DOHH2 (cell line): ENCODE results near the gene MYO5A.

Experiments
- H3F3A ChIP-seq: fragments of 200-600 bp; sonication (generic), shearing (Covaris generic); 2 replicates; pipeline ENCODE4 v1.6.0; 2016; ENCODE audit warnings: antibody characterized with exemption, mild to moderate bottlenecking; ENCODE audit not compliant: control insufficient read depth, insufficient read depth
- H3K27ac ChIP-seq: fragments of 200-600 bp; sonication (generic); 2 replicates; pipeline ENCODE4 v1.5.1; 2014; ENCODE audit warnings: low read depth, mild to moderate bottlenecking, low read length, moderate library complexity
- H3K27me3 ChIP-seq: fragments of 200-600 bp; sonication (generic); 2 replicates; pipeline ENCODE4 v1.6.1; 2014; ENCODE audit warnings: mild to moderate bottlenecking, low read length, mixed read lengths; ENCODE audit not compliant: control insufficient read depth
- H3K36me3 ChIP-seq: fragments of 200-600 bp; sonication (generic); 2 replicates; pipeline ENCODE4 v1.6.1; 2014; ENCODE audit warnings: mild to moderate bottlenecking, low read length, moderate library complexity, mixed read lengths; ENCODE audit not compliant: control insufficient read depth
- H3K4me1 ChIP-seq: fragments of 200-600 bp; sonication (generic); 2 replicates; pipeline ENCODE4 v1.6.1; 2014; ENCODE audit warnings: mild to moderate bottlenecking, low read length, mixed read lengths; ENCODE audit not compliant: control insufficient read depth
- H3K4me2 ChIP-seq: fragments of 200-600 bp; sonication (generic); 2 replicates; pipeline ENCODE4 v1.6.0; 2014; ENCODE audit warnings: mild to moderate bottlenecking, low read length, moderate library complexity
- H3K4me3 ChIP-seq: fragments of 200-600 bp; sonication (generic); 2 replicates; pipeline ENCODE4 v1.5.1; 2014; ENCODE audit warnings: mild to moderate bottlenecking, low read length, mixed read lengths
- H3K79me2 ChIP-seq: fragments of 200-600 bp; sonication (generic); 2 replicates; pipeline ENCODE4 v1.6.1; 2014; ENCODE audit warnings: mild to moderate bottlenecking, low read length, mixed read lengths; ENCODE audit not compliant: control insufficient read depth
- H3K9me2 ChIP-seq: fragments of 200-600 bp; sonication (generic); replicated peaks from 2 replicates; pipeline ENCODE4 v1.6.1; 2014; ENCODE audit warnings: mild to moderate bottlenecking, low read length, mixed read lengths; ENCODE audit not compliant: control insufficient read depth
- H3K9me3 ChIP-seq: fragments of 200-600 bp; sonication (generic); 2 replicates; pipeline ENCODE4 v1.6.1; 2014; ENCODE audit warnings: antibody characterized with exemption, low read length, mixed read lengths; ENCODE audit not compliant: control insufficient read depth, insufficient read depth
- H4K20me1 ChIP-seq: fragments of 200-600 bp; sonication (generic); 2 replicates; pipeline ENCODE4 v1.6.0; 2014; ENCODE audit warnings: low read depth, mild to moderate bottlenecking, antibody characterized with exemption, low read length, moderate library complexity; ENCODE audit not compliant: control insufficient read depth, insufficient read depth
- EZH2phosphoT487 ChIP-seq: fragments of 200-600 bp; sonication (generic); IDR thresholded peaks from 2 replicates; pipeline ENCODE4 v1.6.1; 2017; ENCODE audit warnings: borderline replicate concordance, mild to moderate bottlenecking, antibody characterized with exemption, low read length, moderate library complexity, mixed read lengths
- TF ChIP-seq, protein P1 (sequence below): fragments of 200-600 bp; sonication (generic); IDR thresholded peaks from one replicate; pipeline ENCODE4 v1.5.1; 2014; ENCODE audit warnings: antibody characterized with exemption, mild to moderate bottlenecking, low read depth, low read length; ENCODE audit not compliant: poor library complexity, severe bottlenecking

Gene MYO5A

DNA sequence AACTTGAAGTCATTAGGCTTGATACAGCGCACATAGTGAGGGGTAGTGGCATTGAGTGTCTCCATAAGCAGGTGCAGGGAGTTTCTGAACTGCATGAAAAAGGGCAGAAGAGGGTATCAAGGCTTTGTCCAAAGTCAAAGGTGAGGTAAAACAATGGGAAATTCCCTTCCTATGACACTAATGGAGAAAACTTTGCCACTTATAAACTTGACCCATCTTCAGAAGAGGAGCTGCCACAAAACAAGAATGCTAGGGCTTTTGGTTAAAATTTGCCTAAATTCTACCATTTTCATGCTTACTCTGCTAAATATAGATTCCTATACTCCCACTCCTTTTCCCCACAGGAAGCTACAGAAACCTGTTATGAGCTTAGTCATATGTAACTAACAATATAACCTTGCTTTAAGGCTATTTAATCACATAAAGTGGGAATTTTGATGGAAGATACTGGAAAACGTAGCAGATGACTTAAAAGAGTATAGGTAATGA, 145.5 kb downstream of the MYO5A start:
- Histone ChIP-seq H3K36me3 (peaks cover 20% of the 10 kb centered on the region), H4K20me1 (no peaks in the 10 kb centered on the region), H3F3A (no peaks in the 10 kb centered on the region), H3K9me2 (no peaks in the 10 kb centered on the region), H3K27ac (no peak overlapping the region), H3K9me3 (no peaks in the 10 kb centered on the region), H3K4me3 (no peak overlapping the region), H3K4me1 (peaks cover 10% of the 10 kb centered on the region; the same call in 1 of the 2 replicates), H3K27me3 (no peaks in the 10 kb centered on the region), H3K79me2 (no peaks in the 10 kb centered on the region), H3K4me2 (no peak overlapping the region)
- no peak for TF ChIP-seq EZH2phosphoT487
- TF ChIP-seq, protein P1, sequence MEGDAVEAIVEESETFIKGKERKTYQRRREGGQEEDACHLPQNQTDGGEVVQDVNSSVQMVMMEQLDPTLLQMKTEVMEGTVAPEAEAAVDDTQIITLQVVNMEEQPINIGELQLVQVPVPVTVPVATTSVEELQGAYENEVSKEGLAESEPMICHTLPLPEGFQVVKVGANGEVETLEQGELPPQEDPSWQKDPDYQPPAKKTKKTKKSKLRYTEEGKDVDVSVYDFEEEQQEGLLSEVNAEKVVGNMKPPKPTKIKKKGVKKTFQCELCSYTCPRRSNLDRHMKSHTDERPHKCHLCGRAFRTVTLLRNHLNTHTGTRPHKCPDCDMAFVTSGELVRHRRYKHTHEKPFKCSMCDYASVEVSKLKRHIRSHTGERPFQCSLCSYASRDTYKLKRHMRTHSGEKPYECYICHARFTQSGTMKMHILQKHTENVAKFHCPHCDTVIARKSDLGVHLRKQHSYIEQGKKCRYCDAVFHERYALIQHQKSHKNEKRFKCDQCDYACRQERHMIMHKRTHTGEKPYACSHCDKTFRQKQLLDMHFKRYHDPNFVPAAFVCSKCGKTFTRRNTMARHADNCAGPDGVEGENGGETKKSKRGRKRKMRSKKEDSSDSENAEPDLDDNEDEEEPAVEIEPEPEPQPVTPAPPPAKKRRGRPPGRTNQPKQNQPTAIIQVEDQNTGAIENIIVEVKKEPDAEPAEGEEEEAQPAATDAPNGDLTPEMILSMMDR: no peak

DNA sequence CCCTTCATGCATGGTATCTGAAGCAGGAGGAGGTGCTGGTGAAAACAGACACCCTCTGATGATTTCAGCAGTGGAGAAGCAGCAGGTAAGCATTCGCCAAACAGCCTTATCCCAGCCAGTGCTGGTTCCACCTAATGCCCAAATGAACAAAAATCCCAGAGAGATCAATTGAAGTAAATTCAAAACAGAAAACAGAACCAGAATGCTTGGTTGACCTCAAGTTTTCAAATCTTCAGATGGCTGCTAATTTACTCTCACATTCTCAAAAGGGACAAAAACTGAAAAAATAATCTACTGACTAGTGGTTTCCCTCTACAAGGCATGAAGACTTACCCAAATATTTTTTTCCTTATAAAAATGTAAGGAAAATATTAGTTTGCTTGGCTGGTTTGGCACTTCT, 146.0 kb downstream of the MYO5A start:
- Histone ChIP-seq H3K79me2 (no peaks in the 10 kb centered on the region), H3K4me3 (no peak overlapping the region), H3K36me3 (peaks cover 20% of the 10 kb centered on the region), H3K4me2 (no peak overlapping the region), H4K20me1 (no peaks in the 10 kb centered on the region), H3K27ac (no peak overlapping the region), H3K9me2 (no peaks in the 10 kb centered on the region), H3K27me3 (no peaks in the 10 kb centered on the region), H3F3A (no peaks in the 10 kb centered on the region), H3K9me3 (no peaks in the 10 kb centered on the region), H3K4me1 (peaks cover 10% of the 10 kb centered on the region; the same call in 1 of the 2 replicates)
- TF ChIP-seq, protein P1: no peak
- TF ChIP-seq EZH2phosphoT487: no peak

DNA sequence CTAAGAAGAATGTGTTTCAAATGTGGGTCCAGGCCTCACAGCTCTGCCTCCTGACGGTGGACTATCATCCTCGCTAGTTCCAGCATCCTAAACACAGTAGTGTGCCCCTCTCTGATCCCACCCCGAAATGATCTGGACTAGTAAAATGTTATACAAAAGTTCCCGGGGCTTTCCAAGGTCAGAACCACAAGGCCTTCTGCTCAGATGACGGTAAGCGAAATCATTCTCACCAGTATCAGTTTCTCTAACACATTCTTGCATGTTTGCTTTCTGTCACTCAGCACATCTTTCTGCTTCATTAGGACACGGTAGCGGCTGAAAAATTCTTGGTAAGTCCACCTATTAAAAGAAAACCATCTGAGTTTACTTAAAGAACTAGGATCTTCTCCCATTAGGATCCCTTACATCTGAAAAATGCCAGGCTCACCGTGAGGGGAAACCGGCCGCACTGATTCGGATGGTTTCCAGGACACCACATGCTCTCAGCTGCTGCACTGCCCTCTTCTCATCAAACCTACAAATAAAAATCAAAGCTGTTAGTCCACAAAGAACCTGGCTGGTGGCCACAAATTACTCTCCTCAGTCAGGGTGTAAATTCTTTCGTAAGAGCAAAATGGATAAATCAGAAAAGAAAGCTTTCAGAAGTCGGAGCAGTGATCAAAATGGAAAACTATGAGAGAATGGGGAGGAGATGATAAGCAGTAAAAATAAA, 149.1 kb downstream of the MYO5A start:
- H3K9me2 ChIP-seq: no peaks in the 10 kb centered on the region
- H3K36me3 ChIP-seq: peaks cover 31% of the 10 kb centered on the region
- no peak overlapping the region for H3K27ac ChIP-seq
- H3K4me2 ChIP-seq: no peak overlapping the region
- H3K27me3 ChIP-seq: no peaks in the 10 kb centered on the region
- peaks cover 10% of the 10 kb centered on the region; the same call in 1 of the 2 replicates for H3K4me1 ChIP-seq
- no peaks in the 10 kb centered on the region for H3K9me3 ChIP-seq
- H3K79me2 ChIP-seq: no peaks in the 10 kb centered on the region
- H3F3A ChIP-seq: no peaks in the 10 kb centered on the region
- no peaks in the 10 kb centered on the region for H4K20me1 ChIP-seq
- H3K4me3 ChIP-seq: no peak overlapping the region
- no peak for TF ChIP-seq EZH2phosphoT487
- TF ChIP-seq, protein P1: no peak
